ENCODE data around the gene RAB11FIP3. TPM values are rescaled to one million over a fixed set of nuclear protein-coding genes. Genes with fewer than 3 reads are reported as not detected.

Gene RAB11FIP3
- total RNA-seq, 1 donor from 2014 or later, result 35.2 TPM

DNA sequence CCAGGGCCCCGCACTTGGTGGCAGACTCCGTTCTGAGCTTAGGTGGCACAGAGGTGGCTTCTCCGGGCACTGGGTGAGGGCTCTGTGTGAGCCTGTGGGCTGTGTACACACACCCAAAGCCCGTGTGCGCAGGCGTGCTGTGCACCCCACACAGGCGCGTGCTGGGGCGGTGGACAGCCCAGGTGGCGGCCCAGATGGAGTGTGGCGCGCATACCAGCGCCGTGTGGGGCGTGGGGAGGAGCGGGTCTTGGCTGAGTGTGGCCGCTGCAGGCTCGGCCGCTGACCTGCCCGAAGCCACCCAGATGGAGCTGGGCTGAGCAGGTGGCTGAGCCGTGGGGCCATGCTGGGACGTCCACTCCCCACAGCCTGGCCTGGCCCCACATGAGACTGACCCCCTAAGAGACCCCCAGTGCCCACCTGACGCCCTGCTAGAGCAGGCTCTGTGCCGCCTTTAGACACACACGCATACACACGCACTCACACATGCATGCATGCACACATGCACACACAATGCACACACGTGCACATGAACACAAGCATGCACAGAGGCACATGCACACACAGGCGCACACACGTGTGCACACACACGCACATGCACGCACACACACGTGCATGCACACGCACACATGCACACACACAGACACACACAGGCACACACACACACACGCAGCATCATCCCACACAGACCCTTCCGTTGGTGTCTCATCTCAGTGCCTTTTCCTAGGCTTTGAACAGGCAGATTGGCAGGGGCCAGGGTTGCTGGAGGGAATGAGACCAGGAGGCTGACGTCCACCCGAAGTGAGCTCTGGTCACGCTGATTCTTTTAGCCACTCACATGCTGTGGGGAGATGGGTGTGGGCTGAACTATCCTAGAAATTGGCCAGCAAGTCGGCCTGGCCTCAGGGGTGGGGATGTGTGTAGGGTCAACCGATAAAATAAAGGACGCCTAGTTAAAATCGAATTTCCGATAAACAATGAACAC lies 136.8 kb downstream of the RAB11FIP3 start:
- intact Hi-C loops (cut with micrococcal nuclease), result no loop called here

GRCh38 chr16:563072-563644 lies 137.7 kb downstream of the RAB11FIP3 start:
- intact Hi-C loops (cut with micrococcal nuclease), result no loop called here

- intact Hi-C loops (cut with micrococcal nuclease), result no loop called here
Observed at GRCh38 chr16:564690-565418, 139.4 kb downstream of the RAB11FIP3 start.

- intact Hi-C loops (cut with micrococcal nuclease), result no loop called here
Observed at GRCh38 chr16:565419-566330, 140.2 kb downstream of the RAB11FIP3 start.

- intact Hi-C loops (cut with micrococcal nuclease), result loop anchor here (1.0 kb wide), 1 partner anchor 196 kb away; the partner anchor contains the start of gene MRPL28
Observed at GRCh38 chr16:566475-567372, 141.3 kb downstream of the RAB11FIP3 start, which contains the start of gene NHLRC4. Gene NHLRC4 (plus strand): TSS chr16:567005. CDS start chr16:568048, 1,043 bp downstream.

GRCh38 chr16:567373-568256 lies 142.2 kb downstream of the RAB11FIP3 start:
- intact Hi-C loops (cut with micrococcal nuclease), result loop anchor here (1.0 to 2.0 kb wide), 2 partner anchors 41 to 197 kb away; partner anchors contain the start of genes CAPN15 and MRPL28

DNA sequence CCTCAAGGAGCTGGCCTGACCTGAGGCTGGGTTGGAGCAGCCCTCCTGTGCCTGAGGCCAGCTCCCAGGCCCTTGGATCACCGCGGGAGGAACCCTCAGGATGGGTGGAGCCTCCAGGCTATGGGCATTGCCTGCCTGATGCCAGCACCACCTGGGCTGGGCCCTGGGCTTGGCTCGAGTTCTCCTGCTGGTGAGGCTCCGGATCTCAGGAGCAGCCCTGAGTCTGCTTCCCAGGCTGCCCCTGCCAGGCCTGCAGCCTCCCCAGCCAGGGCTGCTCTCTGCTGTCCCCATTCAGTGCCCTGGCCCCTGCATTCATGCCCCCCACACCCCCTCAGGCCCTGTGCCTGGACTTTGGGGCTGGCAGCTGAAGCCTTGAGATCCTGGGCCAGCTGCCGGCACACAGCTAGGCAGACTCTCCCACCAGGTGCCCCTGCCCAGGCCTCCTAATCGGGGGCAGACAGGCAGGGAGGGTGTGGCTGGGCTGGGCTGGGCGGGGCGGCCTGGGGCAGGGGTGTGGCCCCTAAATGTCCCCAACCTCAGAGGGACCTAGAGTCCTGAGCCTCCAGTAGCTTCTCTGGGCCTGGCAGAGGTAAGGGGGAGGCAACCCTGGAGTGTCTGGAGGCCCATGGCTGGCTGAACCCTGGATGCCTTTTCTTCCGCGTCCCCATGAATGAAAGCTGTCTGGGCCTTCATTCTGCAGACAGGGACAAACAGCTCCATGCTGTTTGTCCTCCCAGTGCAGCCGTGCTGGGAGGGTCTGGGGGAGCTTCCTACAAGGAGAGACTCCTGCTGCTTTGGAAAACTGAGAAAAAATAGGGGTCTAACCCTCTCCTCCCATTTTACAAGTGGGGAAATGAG lies 143.2 kb downstream of the RAB11FIP3 start:
- intact Hi-C loops (cut with micrococcal nuclease), result loop anchor here (2.0 kb wide), 1 partner anchor 42 kb away; the partner anchor contains the start of gene CAPN15

DNA sequence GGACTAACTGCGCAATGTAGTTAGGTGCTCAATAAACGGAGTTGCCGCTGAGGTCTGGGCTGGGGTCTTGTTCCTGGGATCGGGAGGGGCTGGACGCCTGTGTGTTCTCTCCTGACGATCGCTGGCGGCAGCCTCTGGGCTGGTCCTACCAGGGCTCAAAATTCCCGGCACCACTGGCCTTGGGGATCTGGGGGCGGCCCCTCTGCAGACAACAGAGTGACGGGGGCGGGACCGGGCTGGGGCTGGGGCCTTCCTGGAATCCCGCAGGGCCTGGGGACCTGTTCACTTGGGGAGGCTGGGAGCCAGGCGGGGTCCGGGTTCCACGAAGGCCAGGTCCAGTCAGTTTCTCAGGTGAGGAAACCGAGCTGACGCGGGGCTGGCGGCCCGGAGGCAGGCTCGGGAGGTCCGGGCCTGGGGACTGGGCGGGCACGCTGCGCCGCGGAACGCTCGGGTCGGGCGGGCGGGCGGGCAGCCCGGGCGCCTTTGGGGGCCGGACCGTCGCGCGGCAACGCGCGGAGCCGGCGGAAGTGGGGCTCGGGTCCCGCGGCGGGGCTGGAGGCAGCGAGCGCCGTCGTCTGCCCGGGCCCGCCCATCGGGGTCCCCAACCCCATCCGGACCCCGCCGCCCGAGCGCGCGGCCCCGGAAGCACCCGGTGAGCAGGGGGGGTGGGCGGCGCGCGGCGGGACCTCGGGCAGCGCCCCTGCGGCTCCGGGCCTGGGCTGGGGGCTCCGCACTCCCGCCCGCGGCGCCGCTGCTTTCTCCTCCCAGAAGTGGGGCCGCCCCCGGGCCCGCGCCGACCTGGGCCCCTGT lies 144.2 kb downstream of the RAB11FIP3 start, which contains the start of gene PIGQ:
PIGQ (plus strand) TSS at position 524 of the 810 bp plus-strand sequence. CDS start 4,107 bp downstream, outside the sequence.
- intact Hi-C loops (cut with micrococcal nuclease), result loop anchor here (1.0 to 2.0 kb wide), 2 partner anchors 20 to 43 kb away; partner anchors contain the start of gene CAPN15

Other genes with a start within 250 kb of the RAB11FIP3 start
- gene HBA1, start 249.0 kb upstream of the RAB11FIP3 start, total RNA-seq, result not detected in 2 replicates
- not detected in 2 replicates for gene HBQ1, start 245.2 kb upstream of the RAB11FIP3 start, total RNA-seq
- gene LUC7L, start 196.2 kb upstream of the RAB11FIP3 start, total RNA-seq, result 61.5 and 69.6 TPM in 2 replicates
- gene FAM234A, start 190.8 kb upstream of the RAB11FIP3 start, total RNA-seq, result 17.1 and 23.2 TPM in 2 replicates
- gene RGS11, start 149.7 kb upstream of the RAB11FIP3 start, total RNA-seq, result 0.07 and 0.27 TPM in 2 replicates
- not detected in 2 replicates for gene ARHGDIG, start 145.1 kb upstream of the RAB11FIP3 start, total RNA-seq
- gene PDIA2, start 142.5 kb upstream of the RAB11FIP3 start, total RNA-seq, result not detected in 2 replicates
- gene AXIN1, start 72.9 kb upstream of the RAB11FIP3 start, total RNA-seq, result 22.3 and 23.4 TPM in 2 replicates
- 82.9 and 92.7 TPM in 2 replicates for gene MRPL28, start 55.1 kb upstream of the RAB11FIP3 start, total RNA-seq
- 37.9 and 38.2 TPM in 2 replicates for gene PGAP6, start 43.7 kb upstream of the RAB11FIP3 start, total RNA-seq
- 45.0 and 49.4 TPM in 2 replicates for gene NME4, start 28.4 kb upstream of the RAB11FIP3 start, total RNA-seq
- gene DECR2, start 23.8 kb upstream of the RAB11FIP3 start, total RNA-seq, result 7.9 and 10.7 TPM in 2 replicates
- 86.5 and 94.8 TPM in 2 replicates for gene CAPN15, start 102.1 kb downstream of the RAB11FIP3 start, total RNA-seq
- 0.10 TPM in 1 of 2 replicates, not detected in the other for gene PRR35, start 134.7 kb downstream of the RAB11FIP3 start, total RNA-seq
- gene NHLRC4, start 141.4 kb downstream of the RAB11FIP3 start, total RNA-seq, result 1.8 and 2.2 TPM in 2 replicates
- gene PIGQ, start 144.3 kb downstream of the RAB11FIP3 start, total RNA-seq, result 45.5 and 49.8 TPM in 2 replicates
- 16.2 and 17.6 TPM in 2 replicates for gene RAB40C, start 164.4 kb downstream of the RAB11FIP3 start, total RNA-seq
- 0.69 and 0.76 TPM in 2 replicates for gene WFIKKN1, start 205.3 kb downstream of the RAB11FIP3 start, total RNA-seq
- gene METTL26, start 210.7 kb downstream of the RAB11FIP3 start, total RNA-seq, result 79.2 and 85.0 TPM in 2 replicates
- 19.3 and 27.5 TPM in 2 replicates for gene MCRIP2, start 216.2 kb downstream of the RAB11FIP3 start, total RNA-seq
- 52.9 and 53.6 TPM in 2 replicates for gene WDR90, start 223.7 kb downstream of the RAB11FIP3 start, total RNA-seq
- 136 and 155 TPM in 2 replicates for gene RHOT2, start 242.5 kb downstream of the RAB11FIP3 start, total RNA-seq

Measured in T-helper 1 cell treated with Interleukin-12 subunit alpha and Interleukin-12 subunit beta and Interleukin-4 antibody, amounts not matched to agents 30 ng/mL and 1 ng/mL, for 36 hours (primary cell).